HEK293 (cell line): Measurements from ENCODE around the gene EFHD1.

Experiments
- CTCF ChIA-PET: fragments of 350-600 bp; formaldehyde crosslinking; extraction: SDS; loops from one replicate; lab custom pipeline; 2021; ENCODE audit warnings: antibody characterized with exemption; lab: Yijun Ruan, JAX
- POLR2A ChIA-PET: fragments of 300-600 bp; formaldehyde crosslinking; extraction: SDS; loops from one replicate; lab custom pipeline; 2020; ENCODE audit warnings: antibody characterized with exemption, inconsistent platforms; lab: Yijun Ruan, JAX
- H3K27ac ChIP-seq: fragments of 200-500 bp; sonication (Bioruptor generic); 2 replicates; pipeline ENCODE4 v1.5.1; 2014; ENCODE audit warnings: low read depth, low read length, control low read depth, inconsistent platforms; ENCODE audit errors: extremely low read depth
- H3K36me3 ChIP-seq, 2 experiments: fragments of 200-500 bp in 1 of 2; sonication (Bioruptor generic) in 1 of 2; 1 replicate in 1 of 2; 2 replicates in 1 of 2; pipeline ENCODE4 v1.5.1; 2014 to 2017; ENCODE audit warnings: inconsistent platforms in 2 of 2, low read length in 2 of 2; ENCODE audit not compliant: control insufficient read depth in 2 of 2, insufficient read depth in 1 of 2
- H3K4me1 ChIP-seq: fragments of 200-500 bp; sonication (Bioruptor generic); 2 replicates; pipeline ENCODE4 v1.5.1; 2014; ENCODE audit warnings: mild to moderate bottlenecking, low read length, inconsistent platforms; ENCODE audit not compliant: control insufficient read depth, insufficient read depth
- H3K4me3 ChIP-seq: 2 replicates; pipeline ENCODE4 v1.5.1; 2011; ENCODE audit warnings: low read depth, mild to moderate bottlenecking, control low read depth, low read length, moderate library complexity
- H3K9me3 ChIP-seq: fragments of 200-500 bp; sonication (Bioruptor generic); 2 replicates; pipeline ENCODE4 v1.5.1; 2014; ENCODE audit warnings: low read depth, low read length, inconsistent platforms; ENCODE audit not compliant: control insufficient read depth, insufficient read depth
- BCL6B ChIP-seq: fragments of 450-650 bp; formaldehyde crosslinking; IDR thresholded peaks from 2 replicates; pipeline ENCODE4 v1.5.1; 2017; ENCODE audit warnings: missing biosample characterization, missing genetic modification characterization
- EGR2 ChIP-seq: fragments of 450-650 bp; formaldehyde crosslinking; IDR thresholded peaks from 2 replicates; pipeline ENCODE4 v1.5.1; 2016; ENCODE audit warnings: low read depth, missing biosample characterization, missing genetic modification characterization
- GFI1B ChIP-seq: fragments of 450-650 bp; formaldehyde crosslinking; IDR thresholded peaks from 2 replicates; pipeline ENCODE4 v1.5.1; 2016; ENCODE audit warnings: missing biosample characterization, missing genetic modification characterization
- KLF10 ChIP-seq: fragments of 450-650 bp; IDR thresholded peaks from 2 replicates; pipeline ENCODE4 v1.5.1; 2018; ENCODE audit warnings: missing biosample characterization, mild to moderate bottlenecking, missing genetic modification characterization
- MYNN ChIP-seq: fragments of 450-650 bp; formaldehyde crosslinking; IDR thresholded peaks from 2 replicates; pipeline ENCODE4 v1.5.1; 2016; ENCODE audit warnings: missing biosample characterization, missing genetic modification characterization, borderline replicate concordance
- PATZ1 ChIP-seq: fragments of 450-650 bp; formaldehyde crosslinking; IDR thresholded peaks from 2 replicates; pipeline ENCODE4 v1.5.1; 2016; ENCODE audit warnings: missing biosample characterization, missing genetic modification characterization
- SETDB1 ChIP-seq: IDR thresholded peaks from one replicate; pipeline ENCODE4 v1.6.1; 2017; ENCODE audit warnings: mild to moderate bottlenecking, low read length, moderate library complexity, mixed read lengths; ENCODE audit not compliant: insufficient read length
- YY2 ChIP-seq: fragments of 450-650 bp; formaldehyde crosslinking; IDR thresholded peaks from 2 replicates; pipeline ENCODE4 v1.5.1; 2016; ENCODE audit warnings: missing biosample characterization, missing genetic modification characterization
- ZFP3 ChIP-seq: fragments of 450-650 bp; formaldehyde crosslinking; IDR thresholded peaks from 2 replicates; pipeline ENCODE4 v1.5.1; 2016; ENCODE audit warnings: low read depth, missing biosample characterization, missing genetic modification characterization
- ZFP69B ChIP-seq: fragments of 450-650 bp; formaldehyde crosslinking; IDR thresholded peaks from 2 replicates; pipeline ENCODE4 v1.5.1; 2016; ENCODE audit warnings: missing biosample characterization, missing genetic modification characterization
- ZNF140 ChIP-seq: fragments of 450-650 bp; formaldehyde crosslinking; IDR thresholded peaks from 2 replicates; pipeline ENCODE4 v1.5.1; 2016; ENCODE audit warnings: missing biosample characterization, missing genetic modification characterization
- ZNF155 ChIP-seq: fragments of 450-650 bp; formaldehyde crosslinking; IDR thresholded peaks from 2 replicates; pipeline ENCODE4 v1.5.1; 2016; ENCODE audit warnings: missing biosample characterization, missing genetic modification characterization
- ZNF24 ChIP-seq: fragments of 450-650 bp; formaldehyde crosslinking; IDR thresholded peaks from 2 replicates; pipeline ENCODE4 v1.5.1; 2016; ENCODE audit warnings: missing biosample characterization, missing genetic modification characterization
- ZNF292 ChIP-seq: fragments of 450-650 bp; formaldehyde crosslinking; IDR thresholded peaks from 2 replicates; pipeline ENCODE4 v1.5.1; 2016; ENCODE audit warnings: low read depth, missing biosample characterization, missing genetic modification characterization, borderline replicate concordance
- ZNF324 ChIP-seq: fragments of 450-650 bp; formaldehyde crosslinking; IDR thresholded peaks from 2 replicates; pipeline ENCODE4 v1.5.1; 2016; ENCODE audit warnings: missing biosample characterization, missing genetic modification characterization
- ZNF366 ChIP-seq: fragments of 450-650 bp; formaldehyde crosslinking; conservative IDR thresholded peaks from 2 replicates; pipeline ENCODE4 v1.5.1; 2016; ENCODE audit warnings: missing biosample characterization, missing genetic modification characterization
- ZNF394 ChIP-seq: fragments of 450-650 bp; formaldehyde crosslinking; IDR thresholded peaks from 2 replicates; pipeline ENCODE4 v1.5.1; 2016; ENCODE audit warnings: missing biosample characterization, missing genetic modification characterization, mild to moderate bottlenecking, moderate library complexity, borderline replicate concordance
- ZNF558 ChIP-seq: fragments of 450-650 bp; formaldehyde crosslinking; IDR thresholded peaks from 2 replicates; pipeline ENCODE4 v1.5.1; 2016; ENCODE audit warnings: missing biosample characterization, missing genetic modification characterization
- ZNF571 ChIP-seq: fragments of 450-650 bp; formaldehyde crosslinking; IDR thresholded peaks from 2 replicates; pipeline ENCODE4 v1.5.0; 2017; ENCODE audit warnings: missing biosample characterization, missing genetic modification characterization
- ZNF654 ChIP-seq: fragments of 450-650 bp; formaldehyde crosslinking; IDR thresholded peaks from 2 replicates; pipeline ENCODE4 v1.5.1; 2016; ENCODE audit warnings: low read depth, missing biosample characterization, missing genetic modification characterization
- ZNF664 ChIP-seq: fragments of 450-650 bp; formaldehyde crosslinking; IDR thresholded peaks from 2 replicates; pipeline ENCODE4 v1.5.1; 2016; ENCODE audit warnings: missing biosample characterization, missing genetic modification characterization
- ZNF785 ChIP-seq: fragments of 450-650 bp; formaldehyde crosslinking; IDR thresholded peaks from 2 replicates; pipeline ENCODE4 v1.5.1; 2016; ENCODE audit warnings: missing biosample characterization, missing genetic modification characterization
- TF ChIP-seq, protein P1 (sequence below): fragments of 450-650 bp; formaldehyde crosslinking; IDR thresholded peaks from 2 replicates; pipeline ENCODE4 v1.5.1; 2017; ENCODE audit warnings: missing biosample characterization, missing genetic modification characterization
- TF ChIP-seq, protein P2 (sequence below): fragments of 450-650 bp; formaldehyde crosslinking; IDR thresholded peaks from 2 replicates; pipeline ENCODE4 v1.5.1; 2016; ENCODE audit warnings: missing biosample characterization, missing genetic modification characterization, borderline replicate concordance
- TF ChIP-seq, protein P3 (sequence below): fragments of 450-650 bp; formaldehyde crosslinking; IDR thresholded peaks from 2 replicates; pipeline ENCODE4 v1.5.1; 2016; ENCODE audit warnings: missing biosample characterization, missing genetic modification characterization

Gene EFHD1

DNA sequence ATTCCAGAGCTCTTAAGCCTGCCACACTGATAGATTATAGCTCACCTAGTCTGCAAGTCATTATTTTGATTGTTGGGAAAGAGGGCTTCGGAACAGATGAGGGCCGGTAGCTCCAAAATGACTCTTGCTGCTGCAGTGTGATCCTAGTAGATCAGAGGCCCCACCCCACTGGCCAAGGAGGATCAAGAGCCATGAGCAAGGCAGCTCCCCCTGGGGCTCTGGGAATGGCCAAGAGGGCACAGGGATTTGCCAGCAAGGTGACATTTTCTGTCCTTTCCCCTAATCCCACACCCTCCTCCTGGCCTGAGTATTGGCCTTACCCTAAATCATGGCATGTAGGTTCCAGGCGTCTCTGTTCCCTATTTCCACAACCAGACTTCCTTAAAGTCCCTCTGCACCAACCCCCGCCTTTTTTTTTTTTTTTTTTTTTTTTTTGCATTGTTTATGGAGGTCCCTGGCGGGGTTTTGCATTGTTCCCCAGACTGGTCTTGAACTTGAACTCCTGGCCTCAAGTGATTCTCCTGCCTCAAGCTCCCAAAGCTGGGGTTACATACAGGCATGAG lies 46.4 kb upstream of the EFHD1 start:
- no peak for TF ChIP-seq ZFP69B (tag by site-specific recombination)
- no peak for TF ChIP-seq ZNF324 (tag by site-specific recombination)
- no peak for TF ChIP-seq YY2
- TF ChIP-seq ZNF292 (tag by site-specific recombination), result no peak
- no peak for TF ChIP-seq ZNF558 (tag by site-specific recombination)
- TF ChIP-seq, protein P1, sequence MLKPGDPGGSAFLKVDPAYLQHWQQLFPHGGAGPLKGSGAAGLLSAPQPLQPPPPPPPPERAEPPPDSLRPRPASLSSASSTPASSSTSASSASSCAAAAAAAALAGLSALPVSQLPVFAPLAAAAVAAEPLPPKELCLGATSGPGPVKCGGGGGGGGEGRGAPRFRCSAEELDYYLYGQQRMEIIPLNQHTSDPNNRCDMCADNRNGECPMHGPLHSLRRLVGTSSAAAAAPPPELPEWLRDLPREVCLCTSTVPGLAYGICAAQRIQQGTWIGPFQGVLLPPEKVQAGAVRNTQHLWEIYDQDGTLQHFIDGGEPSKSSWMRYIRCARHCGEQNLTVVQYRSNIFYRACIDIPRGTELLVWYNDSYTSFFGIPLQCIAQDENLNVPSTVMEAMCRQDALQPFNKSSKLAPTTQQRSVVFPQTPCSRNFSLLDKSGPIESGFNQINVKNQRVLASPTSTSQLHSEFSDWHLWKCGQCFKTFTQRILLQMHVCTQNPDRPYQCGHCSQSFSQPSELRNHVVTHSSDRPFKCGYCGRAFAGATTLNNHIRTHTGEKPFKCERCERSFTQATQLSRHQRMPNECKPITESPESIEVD, result no peak
- TF ChIP-seq ZNF654, result no peak
- no peak for TF ChIP-seq GFI1B (tag by site-specific recombination)
- TF ChIP-seq EGR2, result no peak
- no peak for TF ChIP-seq ZNF24 (tag by site-specific recombination)
- no peak for TF ChIP-seq ZFP3 (tag by site-specific recombination)
- TF ChIP-seq MYNN, result no peak
- ChIA-PET CTCF (interaction anchor here (1.3 kb wide), 1 partner anchor 442 kb away, joined by 4 read pairs; no protein-coding TSS in a partner anchor), POLR2A (interaction anchor here (1.7 kb wide), 1 partner anchor 37 kb away, joined by 4 read pairs; the partner anchor contains the start of genes EIF4E2 and TIGD1)

GRCh38 chr2:232587512-232587911 lies 45.9 kb upstream of the EFHD1 start:
- Histone ChIP-seq H3K4me1 (no peaks in the 10 kb centered on the region), H3K27ac (no peak overlapping the region), H3K9me3 (no peaks in the 10 kb centered on the region), H3K36me3 (peaks cover 0 to 16% of the 10 kb centered on the region in 2 experiments; a peak in 1 of 3 replicates), H3K4me3 (no peak overlapping the region)
- POLR2A ChIA-PET, result interaction anchor here (1.7 kb wide), 1 partner anchor 37 kb away, joined by 4 read pairs; the partner anchor contains the start of genes EIF4E2 and TIGD1
- TF ChIP-seq ZNF571, result no peak
- no peak for TF ChIP-seq KLF10
- TF ChIP-seq ZNF394, result no peak
- TF ChIP-seq, protein P2, sequence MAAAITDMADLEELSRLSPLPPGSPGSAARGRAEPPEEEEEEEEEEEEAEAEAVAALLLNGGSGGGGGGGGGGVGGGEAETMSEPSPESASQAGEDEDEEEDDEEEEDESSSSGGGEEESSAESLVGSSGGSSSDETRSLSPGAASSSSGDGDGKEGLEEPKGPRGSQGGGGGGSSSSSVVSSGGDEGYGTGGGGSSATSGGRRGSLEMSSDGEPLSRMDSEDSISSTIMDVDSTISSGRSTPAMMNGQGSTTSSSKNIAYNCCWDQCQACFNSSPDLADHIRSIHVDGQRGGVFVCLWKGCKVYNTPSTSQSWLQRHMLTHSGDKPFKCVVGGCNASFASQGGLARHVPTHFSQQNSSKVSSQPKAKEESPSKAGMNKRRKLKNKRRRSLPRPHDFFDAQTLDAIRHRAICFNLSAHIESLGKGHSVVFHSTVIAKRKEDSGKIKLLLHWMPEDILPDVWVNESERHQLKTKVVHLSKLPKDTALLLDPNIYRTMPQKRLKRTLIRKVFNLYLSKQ (tag by site-specific recombination), result no peak
- TF ChIP-seq ZNF664 (tag by site-specific recombination), result no peak
- no peak for TF ChIP-seq YY2
- TF ChIP-seq SETDB1, result no peak
- TF ChIP-seq ZNF366 (tag by site-specific recombination), result no peak
- CTCF ChIA-PET, result no interaction called here

More for the DNA sequence above, 46.4 kb upstream of the EFHD1 start:
- H3K27ac ChIP-seq, result no peak overlapping the region
- no peak overlapping the region for H3K4me3 ChIP-seq
- no peaks in the 10 kb centered on the region for H3K4me1 ChIP-seq
- H3K36me3 ChIP-seq, result peaks cover 0 to 21% of the 10 kb centered on the region in 2 experiments; a peak in 1 of 3 replicates
- no peaks in the 10 kb centered on the region for H3K9me3 ChIP-seq

- H3K4me3 ChIP-seq, result no peak overlapping the region
- ChIA-PET POLR2A (no interaction called here), CTCF (no interaction called here)
- H3K36me3 ChIP-seq, result peaks cover 0 to 10% of the 10 kb centered on the region in 2 experiments; a peak in 1 of 3 replicates
- no peaks in the 10 kb centered on the region for H3K9me3 ChIP-seq
- no peak overlapping the region for H3K27ac ChIP-seq
- H3K4me1 ChIP-seq, result no peaks in the 10 kb centered on the region
- TF ChIP-seq ZNF24 (tag by site-specific recombination), result no peak
- no peak for TF ChIP-seq GFI1B (tag by site-specific recombination)
- no peak for TF ChIP-seq ZNF785 (tag by site-specific recombination)
- TF ChIP-seq PATZ1, result no peak
- TF ChIP-seq, protein P3, sequence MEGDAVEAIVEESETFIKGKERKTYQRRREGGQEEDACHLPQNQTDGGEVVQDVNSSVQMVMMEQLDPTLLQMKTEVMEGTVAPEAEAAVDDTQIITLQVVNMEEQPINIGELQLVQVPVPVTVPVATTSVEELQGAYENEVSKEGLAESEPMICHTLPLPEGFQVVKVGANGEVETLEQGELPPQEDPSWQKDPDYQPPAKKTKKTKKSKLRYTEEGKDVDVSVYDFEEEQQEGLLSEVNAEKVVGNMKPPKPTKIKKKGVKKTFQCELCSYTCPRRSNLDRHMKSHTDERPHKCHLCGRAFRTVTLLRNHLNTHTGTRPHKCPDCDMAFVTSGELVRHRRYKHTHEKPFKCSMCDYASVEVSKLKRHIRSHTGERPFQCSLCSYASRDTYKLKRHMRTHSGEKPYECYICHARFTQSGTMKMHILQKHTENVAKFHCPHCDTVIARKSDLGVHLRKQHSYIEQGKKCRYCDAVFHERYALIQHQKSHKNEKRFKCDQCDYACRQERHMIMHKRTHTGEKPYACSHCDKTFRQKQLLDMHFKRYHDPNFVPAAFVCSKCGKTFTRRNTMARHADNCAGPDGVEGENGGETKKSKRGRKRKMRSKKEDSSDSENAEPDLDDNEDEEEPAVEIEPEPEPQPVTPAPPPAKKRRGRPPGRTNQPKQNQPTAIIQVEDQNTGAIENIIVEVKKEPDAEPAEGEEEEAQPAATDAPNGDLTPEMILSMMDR (tag by site-specific recombination), result no peak
- TF ChIP-seq ZNF140, result no peak
- no peak for TF ChIP-seq ZNF155 (tag by site-specific recombination)
- TF ChIP-seq BCL6B (tag by site-specific recombination), result no peak
Measured at GRCh38 chr2:232588031-232588430, 45.4 kb upstream of the EFHD1 start.
